PC-9 (cell line): ENCODE data around the gene KLF7. TPM values are rescaled to one million over a fixed set of nuclear protein-coding genes. Genes with fewer than 3 reads are reported as not detected.

Experiments used
- BruUV-seq: library from RNA; stranded (reverse); fragments of 400-500 nt; replicated peaks from 2 replicates; lab custom pipeline; 2021; lab: Mats Ljungman, UMichigan
- CTCF ChIA-PET: fragments of 300-600 bp; sonication (Branson Sonifier 250); formaldehyde crosslinking; loops from one replicate; lab custom pipeline; 2022; ENCODE audit warnings: antibody characterized with exemption; lab: Charles Lee
- POLR2A ChIA-PET: fragments of 300-600 bp; sonication (Branson Sonifier 250); formaldehyde crosslinking; loops from one replicate; lab custom pipeline; 2022; ENCODE audit warnings: antibody characterized with exemption; ENCODE audit not compliant: unreplicated experiment; lab: Charles Lee
- DNase-seq, 2 experiments: peaks; one replicate each; pipeline versions ENCODE4 v3.0.0 to v3.0.0-alpha.2; 2015 to 2022; ENCODE audit warnings: mixed read lengths in 1 of 2
- H2AFZ ChIP-seq: fragments of 200-600 bp; sonication (generic); 2 replicates; pipeline ENCODE4 v1.8.1; 2017; ENCODE audit warnings: antibody characterized with exemption
- H3F3A ChIP-seq: fragments of 200-600 bp; sonication (generic); 2 replicates; pipeline ENCODE4 v1.8.1; 2017; ENCODE audit warnings: antibody characterized with exemption, mild to moderate bottlenecking, low read depth; ENCODE audit not compliant: insufficient read depth
- H3K27ac ChIP-seq: fragments of 200-600 bp; sonication (generic); 2 replicates; pipeline ENCODE4 v1.6.1; 2016; ENCODE audit warnings: mixed run types
- H3K27me3 ChIP-seq: fragments of 200-600 bp; sonication (generic); 2 replicates; pipeline ENCODE4 v1.6.1; 2016; ENCODE audit warnings: low read depth, mixed run types; ENCODE audit not compliant: insufficient read depth
- H3K36me3 ChIP-seq: fragments of 200-600 bp; sonication (generic); 2 replicates; pipeline ENCODE4 v1.6.1; 2016; ENCODE audit warnings: low read depth, mixed run types
- H3K4me1 ChIP-seq: fragments of 200-600 bp; sonication (generic); replicated peaks from 2 replicates; pipeline ENCODE4 v1.6.1; 2016; ENCODE audit warnings: mixed run types; ENCODE audit not compliant: insufficient read depth
- H3K4me2 ChIP-seq: fragments of 200-600 bp; sonication (generic); 2 replicates; pipeline ENCODE4 v1.6.1; 2017; ENCODE audit warnings: mixed run types
- H3K4me3 ChIP-seq: fragments of 200-600 bp; sonication (generic); 2 replicates; pipeline ENCODE4 v1.6.1; 2016; ENCODE audit warnings: mixed run types
- H3K79me2 ChIP-seq: fragments of 200-600 bp; sonication (generic); 2 replicates; pipeline ENCODE4 v1.6.1; 2017; ENCODE audit warnings: low read depth, mixed run types
- H3K9me2 ChIP-seq: fragments of 200-600 bp; sonication (generic); 2 replicates; pipeline ENCODE4 v1.8.1; 2017; ENCODE audit warnings: mild to moderate bottlenecking; ENCODE audit not compliant: insufficient read depth
- H3K9me3 ChIP-seq: fragments of 200-600 bp; sonication (generic); 2 replicates; pipeline ENCODE4 v1.8.1; 2016; ENCODE audit warnings: low read depth; ENCODE audit not compliant: insufficient read depth
- H4K20me1 ChIP-seq: fragments of 200-600 bp; sonication (generic); 2 replicates; pipeline ENCODE4 v1.8.1; 2017; ENCODE audit not compliant: insufficient read depth
- CTCF ChIP-seq: fragments of 200-600 bp; sonication (generic); conservative IDR thresholded peaks from 2 replicates; pipeline ENCODE4 v1.6.1; 2017; ENCODE audit warnings: mixed run types, antibody characterized with exemption, mild to moderate bottlenecking, moderate library complexity
- EZH2 ChIP-seq: fragments of 200-600 bp; sonication (generic); IDR thresholded peaks from 2 replicates; pipeline ENCODE4 v1.8.0; 2017; ENCODE audit warnings: antibody characterized with exemption, low read depth
- intact Hi-C: fragments of 100-400 bp; cut with micrococcal nuclease; formaldehyde crosslinking; loops from one replicate; pipeline ENCODE4 v1.10.0; 2022; ENCODE audit not compliant: unreplicated experiment
- total RNA-seq: library from RNA; stranded (reverse); gene quantifications from 2 replicates; pipeline ENCODE4 v1.2.3, GENCODE V29; 2021

Gene KLF7
- total RNA-seq, 1 experiment from 2014 or later, result 20.0 TPM

- ChIA-PET CTCF (no interaction called here), POLR2A (no interaction called here)
- H2AFZ ChIP-seq, result no peak overlapping the region
- no peak for DNase-seq
- no peaks in the 10 kb centered on the region for H3K9me2 ChIP-seq
- H3K4me2 ChIP-seq, result no peak overlapping the region
- peaks cover 49% of the 10 kb centered on the region for H3K79me2 ChIP-seq
- H4K20me1 ChIP-seq, result no peaks in the 10 kb centered on the region
- no peaks in the 10 kb centered on the region for H3K4me1 ChIP-seq
- H3K36me3 ChIP-seq, result no peaks in the 10 kb centered on the region
- no peak overlapping the region for H3K4me3 ChIP-seq
- no peaks in the 10 kb centered on the region for H3F3A ChIP-seq
- intact Hi-C loops, result no loop called here
- no peaks in the 10 kb centered on the region for H3K9me3 ChIP-seq
- H3K27me3 ChIP-seq, result no peaks in the 10 kb centered on the region
- BruUV-seq, result no TSS peak
- no peak overlapping the region for H3K27ac ChIP-seq
- TF ChIP-seq CTCF, result no peak
- TF ChIP-seq EZH2, result no peak
Measured at GRCh38 chr2:207153266-207153975, 12.3 kb downstream of the KLF7 start.

GRCh38 chr2:207151048-207151447 is 14.7 kb downstream of the KLF7 start:
- TF ChIP-seq EZH2 (no peak), CTCF (no peak)
- no peak overlapping the region for H3K27ac ChIP-seq
- no peak overlapping the region for H2AFZ ChIP-seq
- peaks cover 35% of the 10 kb centered on the region for H3K79me2 ChIP-seq
- no peak overlapping the region for H3K4me2 ChIP-seq
- no peaks in the 10 kb centered on the region for H4K20me1 ChIP-seq
- no peaks in the 10 kb centered on the region for H3K27me3 ChIP-seq
- POLR2A ChIA-PET, result no interaction called here
- no peaks in the 10 kb centered on the region for H3K9me3 ChIP-seq
- no peaks in the 10 kb centered on the region for H3F3A ChIP-seq
- H3K36me3 ChIP-seq, result no peaks in the 10 kb centered on the region
- H3K9me2 ChIP-seq, result no peaks in the 10 kb centered on the region
- DNase-seq, result no peak
- H3K4me1 ChIP-seq, result no peaks in the 10 kb centered on the region
- intact Hi-C loops, result no loop called here
- no peak overlapping the region for H3K4me3 ChIP-seq
- CTCF ChIA-PET, result no interaction called here
- no TSS peak for BruUV-seq

DNA sequence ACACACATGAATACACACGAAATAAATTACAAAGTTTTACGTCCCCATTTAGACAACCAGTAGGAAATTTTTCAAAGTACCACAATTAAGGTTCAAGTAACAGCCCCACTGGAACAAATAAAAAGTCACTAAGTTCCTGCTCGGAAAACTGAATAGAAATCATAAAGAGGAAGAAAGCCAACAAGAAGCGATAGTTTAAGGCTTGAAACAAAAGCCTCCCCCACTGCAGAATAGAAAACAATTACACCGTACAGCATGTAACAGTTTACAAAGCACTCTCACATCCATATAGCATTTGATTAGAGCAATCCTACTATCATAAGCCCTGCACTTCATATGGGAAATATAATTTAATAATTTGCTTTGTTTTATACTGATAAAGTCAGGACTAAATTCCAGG is 15.5 kb downstream of the KLF7 start:
- H3F3A ChIP-seq, result no peaks in the 10 kb centered on the region
- H3K4me2 ChIP-seq, result no peak overlapping the region
- no peak overlapping the region for H3K4me3 ChIP-seq
- H3K36me3 ChIP-seq, result no peaks in the 10 kb centered on the region
- no peaks in the 10 kb centered on the region for H3K27me3 ChIP-seq
- H3K27ac ChIP-seq, result no peak overlapping the region
- TF ChIP-seq CTCF (no peak), EZH2 (no peak)
- BruUV-seq, result no TSS peak
- POLR2A ChIA-PET, result no interaction called here
- CTCF ChIA-PET, result no interaction called here
- H3K9me2 ChIP-seq, result no peaks in the 10 kb centered on the region
- peaks cover 29% of the 10 kb centered on the region for H3K79me2 ChIP-seq
- no peaks in the 10 kb centered on the region for H4K20me1 ChIP-seq
- H3K9me3 ChIP-seq, result no peaks in the 10 kb centered on the region
- H3K4me1 ChIP-seq, result no peaks in the 10 kb centered on the region
- no peak for DNase-seq
- H2AFZ ChIP-seq, result no peak overlapping the region
- intact Hi-C loops, result no loop called here
